MM.1S (cell line): ENCODE measurements around the gene KANK4.

Source experiments
- DNase-seq: peaks from one replicate; pipeline ENCODE4 v3.0.0-alpha.2; 2015
- H2AFZ ChIP-seq: fragments of 300-600 bp; sonication (generic); 2 replicates; pipeline ENCODE4 v1.6.0; 2016; ENCODE audit warnings: antibody characterized with exemption, low read length
- H3F3A ChIP-seq: fragments of 300-600 bp; sonication (generic); 2 replicates; pipeline ENCODE4 v1.6.1; 2016; ENCODE audit warnings: mild to moderate bottlenecking, antibody characterized with exemption, low read length, moderate library complexity, mixed read lengths; ENCODE audit not compliant: insufficient read depth
- H3K27ac ChIP-seq: fragments of 300-600 bp; sonication (generic); 2 replicates; pipeline ENCODE4 v1.5.1; 2016; ENCODE audit warnings: mild to moderate bottlenecking, low read length
- H3K27me3 ChIP-seq: fragments of 300-600 bp; sonication (generic); replicated peaks from 2 replicates; pipeline ENCODE4 v1.6.0; 2016; ENCODE audit warnings: low read length; ENCODE audit not compliant: insufficient read depth
- H3K36me3 ChIP-seq: fragments of 300-600 bp; sonication (generic); replicated peaks from 2 replicates; pipeline ENCODE4 v1.6.1; 2016; ENCODE audit warnings: mild to moderate bottlenecking, low read length, mixed read lengths; ENCODE audit not compliant: insufficient read depth
- H3K4me1 ChIP-seq: fragments of 300-600 bp; sonication (generic); 2 replicates; pipeline ENCODE4 v1.6.1; 2016; ENCODE audit warnings: low read length, mixed read lengths
- H3K4me2 ChIP-seq: fragments of 300-600 bp; sonication (generic); 2 replicates; pipeline ENCODE4 v1.6.0; 2016; ENCODE audit warnings: low read depth, low read length
- H3K4me3 ChIP-seq: fragments of 300-600 bp; sonication (generic); 2 replicates; pipeline ENCODE4 v1.5.1; 2016; ENCODE audit warnings: low read length, mixed read lengths
- H3K79me2 ChIP-seq: fragments of 300-600 bp; sonication (generic); 2 replicates; pipeline ENCODE4 v1.6.1; 2016; ENCODE audit warnings: mixed run types, low read length, mixed read lengths
- H3K9ac ChIP-seq: fragments of 300-600 bp; sonication (generic); 2 replicates; pipeline ENCODE4 v1.6.1; 2016; ENCODE audit warnings: low read length, mixed read lengths
- H3K9me2 ChIP-seq: fragments of 300-600 bp; sonication (generic); replicated peaks from 2 replicates; pipeline ENCODE4 v1.6.1; 2016; ENCODE audit warnings: mild to moderate bottlenecking, low read length, mixed read lengths; ENCODE audit not compliant: insufficient read depth
- H3K9me3 ChIP-seq: fragments of 300-600 bp; sonication (generic); replicated peaks from 2 replicates; pipeline ENCODE4 v1.6.1; 2016; ENCODE audit warnings: mild to moderate bottlenecking, low read length, mixed read lengths; ENCODE audit not compliant: insufficient read depth
- H4K20me1 ChIP-seq: fragments of 300-600 bp; sonication (generic); 2 replicates; pipeline ENCODE4 v1.6.1; 2016; ENCODE audit warnings: mild to moderate bottlenecking, low read length, moderate library complexity, mixed read lengths; ENCODE audit not compliant: insufficient read depth
- CTCF ChIP-seq: fragments of 300-600 bp; sonication (generic); IDR thresholded peaks from 2 replicates; pipeline ENCODE4 v1.5.1; 2016; ENCODE audit warnings: antibody characterized with exemption, low read length, mixed read lengths
- EZH2 ChIP-seq: fragments of 300-600 bp; sonication (generic); optimal IDR thresholded peaks from 2 replicates; pipeline ENCODE3; 2017; ENCODE audit warnings: low read depth, mild to moderate bottlenecking, antibody characterized with exemption, low read length, mixed read lengths
- EZH2phosphoT487 ChIP-seq: fragments of 300-600 bp; sonication (generic); IDR thresholded peaks from 2 replicates; pipeline ENCODE4 v1.6.1; 2018; ENCODE audit warnings: antibody characterized with exemption, low read length

KANK4 gene

DNA sequence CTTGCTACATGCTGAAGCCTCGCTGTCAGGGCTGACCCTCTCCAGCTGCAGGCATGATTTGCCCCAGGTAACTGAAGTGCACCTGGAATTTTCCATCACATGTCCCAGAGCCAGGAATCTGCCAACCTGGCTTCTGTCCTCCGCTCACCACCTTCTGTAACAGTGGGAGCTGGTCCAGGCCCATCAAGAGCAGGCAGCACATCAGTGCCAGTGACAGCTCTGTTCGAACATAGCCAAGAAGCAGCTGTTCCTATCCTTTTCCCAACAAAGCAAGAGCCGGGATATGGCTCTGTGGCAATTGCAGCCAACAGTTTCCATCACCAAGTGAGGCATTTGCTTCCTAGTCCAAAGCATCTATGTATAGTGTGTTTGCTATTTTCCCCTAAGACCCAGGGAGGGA, 42.2 kb upstream of the KANK4 start:
- DNase-seq = no peak
- H3K4me3 ChIP-seq = no peak overlapping the region
- H3K79me2 ChIP-seq = no peaks in the 10 kb centered on the region
- no peak overlapping the region for H3K27ac ChIP-seq
- no peaks in the 10 kb centered on the region for H3K9me3 ChIP-seq
- no peak overlapping the region for H3K9ac ChIP-seq
- H3K4me2 ChIP-seq = no peak overlapping the region
- H3K36me3 ChIP-seq = no peaks in the 10 kb centered on the region
- TF ChIP-seq EZH2phosphoT487 (no peak), EZH2 (no peak), CTCF (no peak)
- no peak overlapping the region for H2AFZ ChIP-seq
- H3F3A ChIP-seq = no peaks in the 10 kb centered on the region
- no peaks in the 10 kb centered on the region for H3K27me3 ChIP-seq
- no peaks in the 10 kb centered on the region for H3K4me1 ChIP-seq
- H4K20me1 ChIP-seq = no peaks in the 10 kb centered on the region
- no peaks in the 10 kb centered on the region for H3K9me2 ChIP-seq

GRCh38 chr1:62358665-62359373, 39.6 kb upstream of the KANK4 start:
- H3K4me3 ChIP-seq = no peak overlapping the region
- no peaks in the 10 kb centered on the region for H3K4me1 ChIP-seq
- H3K9ac ChIP-seq = no peak overlapping the region
- no peaks in the 10 kb centered on the region for H4K20me1 ChIP-seq
- no peak overlapping the region for H3K4me2 ChIP-seq
- no peak overlapping the region for H2AFZ ChIP-seq
- H3K36me3 ChIP-seq = no peaks in the 10 kb centered on the region
- TF ChIP-seq CTCF (no peak), EZH2 (no peak), EZH2phosphoT487 (no peak)
- no peaks in the 10 kb centered on the region for H3F3A ChIP-seq
- no peak overlapping the region for H3K27ac ChIP-seq
- DNase-seq = no peak
- H3K79me2 ChIP-seq = no peaks in the 10 kb centered on the region
- no peaks in the 10 kb centered on the region for H3K9me3 ChIP-seq
- H3K9me2 ChIP-seq = no peaks in the 10 kb centered on the region
- no peaks in the 10 kb centered on the region for H3K27me3 ChIP-seq

GRCh38 chr1:62357916-62358315, 38.7 kb upstream of the KANK4 start:
- no peak for DNase-seq
- no peaks in the 10 kb centered on the region for H3K27me3 ChIP-seq
- H3K9me3 ChIP-seq = no peaks in the 10 kb centered on the region
- H4K20me1 ChIP-seq = no peaks in the 10 kb centered on the region
- no peak overlapping the region for H3K4me2 ChIP-seq
- H3K27ac ChIP-seq = no peak overlapping the region
- no peak overlapping the region for H2AFZ ChIP-seq
- H3K36me3 ChIP-seq = no peaks in the 10 kb centered on the region
- no peak overlapping the region for H3K4me3 ChIP-seq
- H3F3A ChIP-seq = no peaks in the 10 kb centered on the region
- H3K9ac ChIP-seq = no peak overlapping the region
- TF ChIP-seq EZH2 = no peak
- TF ChIP-seq CTCF = no peak
- TF ChIP-seq EZH2phosphoT487 = no peak
- no peaks in the 10 kb centered on the region for H3K9me2 ChIP-seq
- no peaks in the 10 kb centered on the region for H3K4me1 ChIP-seq
- no peaks in the 10 kb centered on the region for H3K79me2 ChIP-seq
